DMS79 treated with DMSO at 0.1 percent for 48 hours (cell line): ENCODE measurements around the gene CDAN1.
"Not testable (repeated sequence)": the region's sequence is repeated elsewhere in the genome, so short reads cannot be mapped to it uniquely, and the experiment has no call there.

Experiments
- DNase-seq: peaks from one replicate; lab custom pipeline; 2025; lab: John Stamatoyannopoulos, UW

CDAN1 gene

GRCh38 chr15:42707068-42707467 is 29.9 kb downstream of the CDAN1 start:
- DNase-seq, result no peak

GRCh38 chr15:42705336-42705735 is 31.6 kb downstream of the CDAN1 start:
- no peak for DNase-seq

GRCh38 chr15:42704492-42704926 is 32.4 kb downstream of the CDAN1 start:
- DNase-seq, result no peak

- DNase-seq, result no peak
Measured at GRCh38 chr15:42696626-42697025, 40.3 kb downstream of the CDAN1 start.

- no peak for DNase-seq
Measured at GRCh38 chr15:42695527-42696071, 41.3 kb downstream of the CDAN1 start.

- DNase-seq, result no peak
Measured at GRCh38 chr15:42694398-42694797, 42.5 kb downstream of the CDAN1 start.

GRCh38 chr15:42693942-42694341 is 43.0 kb downstream of the CDAN1 start:
- DNase-seq, result no peak

- DNase-seq, result no peak
Measured at GRCh38 chr15:42693496-42693895, 43.4 kb downstream of the CDAN1 start.

GRCh38 chr15:42692997-42693396 is 43.9 kb downstream of the CDAN1 start:
- DNase-seq, result no peak

- no peak for DNase-seq
Measured at GRCh38 chr15:42692536-42692935, 44.4 kb downstream of the CDAN1 start.

GRCh38 chr15:42691770-42692169 is 45.2 kb downstream of the CDAN1 start:
- no peak for DNase-seq

- no peak for DNase-seq
Measured at GRCh38 chr15:42691308-42691707, 45.6 kb downstream of the CDAN1 start.

- no peak for DNase-seq
Measured at GRCh38 chr15:42688301-42688700, 48.6 kb downstream of the CDAN1 start.

GRCh38 chr15:42687740-42688139 is 49.2 kb downstream of the CDAN1 start:
- no peak for DNase-seq

GRCh38 chr15:42686281-42686680 is 50.6 kb downstream of the CDAN1 start:
- no peak for DNase-seq

- no peak for DNase-seq
Measured at GRCh38 chr15:42681119-42681518, 55.8 kb downstream of the CDAN1 start.

- not testable (repeated sequence) for DNase-seq
Measured at GRCh38 chr15:42680142-42680482, 56.8 kb downstream of the CDAN1 start.

GRCh38 chr15:42679285-42680141 is 57.4 kb downstream of the CDAN1 start:
- DNase-seq, result no peak

- DNase-seq, result no peak
Measured at GRCh38 chr15:42675021-42675420, 61.9 kb downstream of the CDAN1 start.

- no peak for DNase-seq
Measured at GRCh38 chr15:42674472-42674871, 62.5 kb downstream of the CDAN1 start.
